KMS-11 (cell line): ENCODE results near the gene STMND1.

Experiments used
- H2AFZ ChIP-seq: fragments of 200-600 bp; sonication (generic); 2 replicates; pipeline ENCODE4 v1.6.1; 2016; ENCODE audit warnings: antibody characterized with exemption, mixed run types, low read depth
- H3K27ac ChIP-seq: fragments of 200-600 bp; sonication (generic); 2 replicates; pipeline ENCODE4 v1.6.1; 2016; ENCODE audit warnings: mild to moderate bottlenecking, mixed run types
- H3K27me3 ChIP-seq: fragments of 200-600 bp; sonication (generic); 2 replicates; pipeline ENCODE4 v1.6.1; 2017; ENCODE audit warnings: mild to moderate bottlenecking, low read depth, mixed run types, moderate library complexity; ENCODE audit not compliant: insufficient read depth
- H3K36me3 ChIP-seq: fragments of 200-600 bp; sonication (generic); 2 replicates; pipeline ENCODE4 v1.6.1; 2017; ENCODE audit warnings: mild to moderate bottlenecking, mixed run types; ENCODE audit not compliant: insufficient read depth
- H3K4me1 ChIP-seq: fragments of 200-600 bp; sonication (generic); 2 replicates; pipeline ENCODE4 v1.6.1; 2016; ENCODE audit warnings: mild to moderate bottlenecking, low read depth, mixed run types; ENCODE audit not compliant: poor library complexity, severe bottlenecking
- H3K4me2 ChIP-seq: fragments of 200-600 bp; sonication (generic); 2 replicates; pipeline ENCODE4 v1.7.0; 2016; ENCODE audit warnings: mild to moderate bottlenecking, mixed run types
- H3K4me3 ChIP-seq: fragments of 200-600 bp; sonication (generic); IDR thresholded peaks from 2 replicates; pipeline ENCODE4 v1.6.1; 2017; ENCODE audit warnings: low read depth, low read length, mixed read lengths; ENCODE audit not compliant: insufficient read depth
- H3K79me2 ChIP-seq: fragments of 200-600 bp; sonication (generic); 2 replicates; pipeline ENCODE4 v1.6.1; 2016; ENCODE audit warnings: low read depth, mixed run types; ENCODE audit not compliant: insufficient read depth
- H3K9ac ChIP-seq: fragments of 200-600 bp; sonication (generic); 2 replicates; pipeline ENCODE4 v1.6.1; 2016; ENCODE audit warnings: mild to moderate bottlenecking, mixed run types
- H4K20me1 ChIP-seq: fragments of 200-600 bp; sonication (generic); 2 replicates; pipeline ENCODE4 v1.6.1; 2016; ENCODE audit warnings: mild to moderate bottlenecking, mixed run types; ENCODE audit not compliant: insufficient read depth
- TF ChIP-seq, protein P1 (sequence below): fragments of 200-600 bp; sonication (generic); conservative IDR thresholded peaks from 2 replicates; pipeline ENCODE4 v1.6.1; 2017; ENCODE audit warnings: low read depth, mild to moderate bottlenecking, antibody characterized with exemption, low read length, moderate library complexity, mixed read lengths

STMND1 gene

DNA sequence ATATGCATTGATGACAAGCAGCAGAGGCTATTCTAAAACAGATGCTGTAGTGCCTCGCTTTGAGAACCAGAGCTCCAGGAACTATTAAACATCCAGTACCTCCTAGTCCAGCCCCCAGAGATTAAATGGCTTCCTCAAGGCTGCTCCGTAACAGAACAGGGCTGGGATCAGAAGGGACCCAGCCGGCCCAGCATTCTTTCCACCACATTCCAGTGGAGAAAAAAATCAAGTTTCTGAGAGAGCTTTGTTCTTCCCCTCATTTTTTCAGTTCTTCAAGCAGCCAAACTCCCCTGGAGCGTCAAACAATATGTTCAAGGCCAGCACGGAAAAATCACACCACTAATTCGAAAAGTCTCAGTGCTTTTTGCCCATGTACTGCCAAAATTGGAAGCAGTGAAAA is 5.8 kb upstream of the STMND1 start:
- H3K4me2 ChIP-seq, result no peak overlapping the region
- TF ChIP-seq, protein P1, sequence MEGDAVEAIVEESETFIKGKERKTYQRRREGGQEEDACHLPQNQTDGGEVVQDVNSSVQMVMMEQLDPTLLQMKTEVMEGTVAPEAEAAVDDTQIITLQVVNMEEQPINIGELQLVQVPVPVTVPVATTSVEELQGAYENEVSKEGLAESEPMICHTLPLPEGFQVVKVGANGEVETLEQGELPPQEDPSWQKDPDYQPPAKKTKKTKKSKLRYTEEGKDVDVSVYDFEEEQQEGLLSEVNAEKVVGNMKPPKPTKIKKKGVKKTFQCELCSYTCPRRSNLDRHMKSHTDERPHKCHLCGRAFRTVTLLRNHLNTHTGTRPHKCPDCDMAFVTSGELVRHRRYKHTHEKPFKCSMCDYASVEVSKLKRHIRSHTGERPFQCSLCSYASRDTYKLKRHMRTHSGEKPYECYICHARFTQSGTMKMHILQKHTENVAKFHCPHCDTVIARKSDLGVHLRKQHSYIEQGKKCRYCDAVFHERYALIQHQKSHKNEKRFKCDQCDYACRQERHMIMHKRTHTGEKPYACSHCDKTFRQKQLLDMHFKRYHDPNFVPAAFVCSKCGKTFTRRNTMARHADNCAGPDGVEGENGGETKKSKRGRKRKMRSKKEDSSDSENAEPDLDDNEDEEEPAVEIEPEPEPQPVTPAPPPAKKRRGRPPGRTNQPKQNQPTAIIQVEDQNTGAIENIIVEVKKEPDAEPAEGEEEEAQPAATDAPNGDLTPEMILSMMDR, result no peak

DNA sequence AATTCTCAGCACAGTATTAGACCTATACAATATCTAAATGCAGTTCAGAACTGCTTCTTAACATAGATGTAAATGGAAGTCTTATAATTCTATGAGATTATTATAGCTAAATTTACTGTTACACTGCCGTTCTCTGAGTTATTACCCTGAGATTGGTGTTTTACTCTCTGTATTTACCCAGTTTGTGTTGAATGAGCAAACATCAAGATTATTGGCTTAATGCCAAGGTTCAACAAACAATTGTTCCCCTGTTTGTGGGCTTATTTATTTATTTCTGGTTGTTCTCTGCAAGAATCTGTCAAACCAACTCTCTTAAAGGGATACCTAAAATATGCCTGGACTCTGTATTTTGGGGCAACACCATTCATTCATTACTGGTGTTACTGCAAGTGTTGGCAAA is 5.2 kb upstream of the STMND1 start:
- Histone ChIP-seq H3K36me3 (no peaks in the 10 kb centered on the region), H3K27me3 (no peaks in the 10 kb centered on the region), H3K4me1 (no peaks in the 10 kb centered on the region), H3K27ac (no peak overlapping the region), H2AFZ (no peak overlapping the region), H4K20me1 (no peaks in the 10 kb centered on the region), H3K4me3 (no peak overlapping the region), H3K79me2 (no peaks in the 10 kb centered on the region), H3K4me2 (no peak overlapping the region), H3K9ac (no peak overlapping the region)
- TF ChIP-seq, protein P1, result no peak

More for the DNA sequence above, 5.8 kb upstream of the STMND1 start:
- no peaks in the 10 kb centered on the region for H4K20me1 ChIP-seq
- no peaks in the 10 kb centered on the region for H3K79me2 ChIP-seq
- no peaks in the 10 kb centered on the region for H3K27me3 ChIP-seq
- no peak overlapping the region for H3K9ac ChIP-seq
- H2AFZ ChIP-seq, result no peak overlapping the region
- no peak overlapping the region for H3K27ac ChIP-seq
- no peaks in the 10 kb centered on the region for H3K4me1 ChIP-seq
- H3K4me3 ChIP-seq, result no peak overlapping the region
- no peaks in the 10 kb centered on the region for H3K36me3 ChIP-seq

DNA sequence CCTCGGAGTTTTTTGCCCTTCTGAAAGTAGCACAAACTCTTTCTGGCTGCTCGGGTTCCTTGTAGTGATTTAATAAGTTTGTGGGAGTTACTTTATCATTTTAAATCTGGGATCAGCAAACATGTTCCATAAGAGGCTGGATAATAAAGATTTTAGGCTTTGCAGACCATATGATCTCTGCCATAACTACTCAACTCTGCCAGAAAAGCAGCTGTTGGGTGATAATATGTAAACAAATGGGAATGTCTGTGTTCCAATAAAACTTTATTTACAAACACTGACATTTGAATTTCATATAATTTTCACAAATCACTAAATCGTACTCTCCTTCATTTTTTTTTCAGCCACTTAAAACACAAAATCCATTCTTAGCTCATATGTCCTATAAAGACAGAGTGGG is 3.9 kb upstream of the STMND1 start:
- H3K27ac ChIP-seq, result no peak overlapping the region
- TF ChIP-seq, protein P1, result no peak

DNA sequence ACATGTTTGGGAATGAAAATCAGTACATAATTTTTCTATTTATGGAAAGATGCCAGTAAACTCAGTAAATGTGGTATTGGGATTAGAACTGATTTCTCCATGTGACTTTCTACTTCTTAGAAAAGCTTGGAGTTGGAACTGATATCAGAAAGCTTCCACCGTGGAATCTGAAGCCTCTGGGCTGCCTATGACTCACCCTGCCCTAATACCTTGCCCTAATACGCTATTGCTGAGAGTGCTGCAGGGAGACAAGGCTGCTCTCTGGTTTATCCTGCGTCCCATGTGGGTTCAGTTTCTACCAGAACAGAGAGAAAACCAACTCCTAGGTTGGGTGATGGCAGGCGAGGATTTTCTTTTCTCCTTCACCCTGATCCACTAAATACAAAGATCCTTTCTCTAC is 3.3 kb upstream of the STMND1 start:
- Histone ChIP-seq H3K79me2 (no peaks in the 10 kb centered on the region), H3K4me2 (no peak overlapping the region), H3K4me1 (no peaks in the 10 kb centered on the region), H3K27me3 (no peaks in the 10 kb centered on the region), H2AFZ (no peak overlapping the region), H3K27ac (no peak overlapping the region), H4K20me1 (no peaks in the 10 kb centered on the region), H3K9ac (no peak overlapping the region), H3K4me3 (no peak overlapping the region), H3K36me3 (no peaks in the 10 kb centered on the region)
- TF ChIP-seq, protein P1, result no peak

More for the DNA sequence above, 3.9 kb upstream of the STMND1 start:
- H2AFZ ChIP-seq, result no peak overlapping the region
- H3K27me3 ChIP-seq, result no peaks in the 10 kb centered on the region
- no peak overlapping the region for H3K4me2 ChIP-seq
- no peak overlapping the region for H3K9ac ChIP-seq
- no peaks in the 10 kb centered on the region for H3K4me1 ChIP-seq
- no peaks in the 10 kb centered on the region for H3K79me2 ChIP-seq
- no peaks in the 10 kb centered on the region for H3K36me3 ChIP-seq
- no peak overlapping the region for H3K4me3 ChIP-seq
- H4K20me1 ChIP-seq, result no peaks in the 10 kb centered on the region
